Glutamatergic neuron (in vitro differentiated cells): ENCODE measurements around the gene FBXW12. TPM values are rescaled to one million over a fixed set of nuclear protein-coding genes. Genes with fewer than 3 reads are reported as not detected.

Experiments used
- DNase-seq: peaks from one replicate; pipeline ENCODE4 v3.0.0; 2022
- H3K27ac Mint-ChIP-seq: one replicate; pipeline ENCODE4 v1.8.0; 2020; ENCODE audit warnings: mild to moderate bottlenecking, mixed read lengths, inconsistent platforms; ENCODE audit not compliant: unreplicated experiment
- H3K27me3 Mint-ChIP-seq: one replicate; pipeline ENCODE4 v1.8.0; 2020; ENCODE audit warnings: mild to moderate bottlenecking, moderate library complexity, mixed read lengths, inconsistent platforms; ENCODE audit not compliant: unreplicated experiment
- H3K36me3 Mint-ChIP-seq: one replicate; pipeline ENCODE4 v1.8.0; 2020; ENCODE audit warnings: mild to moderate bottlenecking, mixed read lengths, inconsistent platforms; ENCODE audit not compliant: unreplicated experiment
- H3K4me1 Mint-ChIP-seq: one replicate; pipeline ENCODE4 v1.8.0; 2020; ENCODE audit warnings: mild to moderate bottlenecking, low read depth, mixed read lengths, inconsistent platforms; ENCODE audit not compliant: unreplicated experiment
- H3K4me3 Mint-ChIP-seq: one replicate; pipeline ENCODE4 v1.8.0; 2020; ENCODE audit warnings: mild to moderate bottlenecking, mixed read lengths, inconsistent platforms; ENCODE audit not compliant: unreplicated experiment
- H3K9me3 Mint-ChIP-seq: one replicate; pipeline ENCODE4 v1.8.0; 2020; ENCODE audit warnings: mild to moderate bottlenecking, moderate library complexity, mixed read lengths, inconsistent platforms; ENCODE audit not compliant: unreplicated experiment
- total RNA-seq: library from RNA; stranded (reverse); fragmentation: NEBNext Ultra II Directional; extraction: Animal tissue kit (Norgen Biotek cat#: 25700); gene quantifications from one replicate; pipeline ENCODE4 v1.2.1, GENCODE V29; 2021; ENCODE audit not compliant: unreplicated experiment
- TF ChIP-seq, protein P1 (sequence below): fragments of 200-600 bp; sonication (generic); IDR thresholded peaks from one replicate; pipeline ENCODE4 v1.5.0; 2021; ENCODE audit not compliant: partially characterized antibody, unreplicated experiment

The FBXW12 gene
- total RNA-seq, 1 donor from 2014 or later, result 0.66 TPM

DNA sequence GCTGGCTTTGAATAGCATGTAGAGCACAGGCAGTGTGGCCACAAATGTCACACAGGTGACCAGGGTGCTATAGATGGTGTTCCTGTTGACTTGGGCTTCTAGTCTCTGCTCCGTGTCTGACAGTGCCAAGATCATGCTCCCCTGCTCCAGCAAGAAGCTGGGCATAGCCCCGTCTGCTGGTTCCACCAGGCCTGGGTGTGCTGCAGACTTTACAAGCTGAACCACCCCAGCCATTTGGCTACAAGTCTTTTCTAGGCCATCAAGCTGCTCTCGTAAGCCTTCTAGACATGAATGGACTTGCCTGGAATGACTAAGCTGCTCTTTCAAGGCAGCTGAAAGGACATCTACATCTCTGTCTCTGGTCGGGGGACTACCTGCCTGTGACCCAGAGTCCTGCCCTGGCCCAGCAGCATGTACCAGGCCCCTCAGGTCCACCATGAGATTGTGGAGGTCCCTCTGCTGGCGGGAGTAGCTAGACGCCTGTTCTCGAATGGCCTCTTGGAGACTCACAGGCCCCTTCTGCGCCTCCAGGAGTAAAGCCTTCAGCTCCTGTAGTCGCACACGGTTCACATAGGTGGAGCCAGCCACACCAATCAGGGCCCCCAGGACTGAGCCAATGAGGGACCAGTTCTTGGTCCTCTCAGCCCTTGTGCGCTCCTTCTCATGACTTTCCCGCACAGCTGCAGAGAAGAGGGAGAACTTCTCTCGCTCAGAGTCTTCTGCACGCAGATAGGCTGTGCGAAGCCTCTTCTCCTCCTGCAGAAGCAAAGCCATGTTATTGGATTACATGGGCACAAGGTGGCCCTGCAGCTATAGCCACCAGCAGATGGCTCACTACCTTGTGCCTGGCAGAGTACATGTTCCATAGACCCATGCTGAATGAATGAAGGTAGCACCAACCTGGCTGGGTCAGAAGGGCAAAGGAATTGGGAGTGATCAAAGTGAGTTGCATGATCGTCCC lies 60.7 kb downstream of the FBXW12 start:
- Mint-ChIP-seq H3K36me3 (no peaks in the 10 kb centered on the region), H3K9me3 (peaks cover 9% of the 10 kb centered on the region), H3K27me3 (peaks cover 13% of the 10 kb centered on the region), H3K4me3 (no peak overlapping the region), H3K4me1 (peaks cover 3% of the 10 kb centered on the region), H3K27ac (no peak overlapping the region)
- TF ChIP-seq, protein P1, sequence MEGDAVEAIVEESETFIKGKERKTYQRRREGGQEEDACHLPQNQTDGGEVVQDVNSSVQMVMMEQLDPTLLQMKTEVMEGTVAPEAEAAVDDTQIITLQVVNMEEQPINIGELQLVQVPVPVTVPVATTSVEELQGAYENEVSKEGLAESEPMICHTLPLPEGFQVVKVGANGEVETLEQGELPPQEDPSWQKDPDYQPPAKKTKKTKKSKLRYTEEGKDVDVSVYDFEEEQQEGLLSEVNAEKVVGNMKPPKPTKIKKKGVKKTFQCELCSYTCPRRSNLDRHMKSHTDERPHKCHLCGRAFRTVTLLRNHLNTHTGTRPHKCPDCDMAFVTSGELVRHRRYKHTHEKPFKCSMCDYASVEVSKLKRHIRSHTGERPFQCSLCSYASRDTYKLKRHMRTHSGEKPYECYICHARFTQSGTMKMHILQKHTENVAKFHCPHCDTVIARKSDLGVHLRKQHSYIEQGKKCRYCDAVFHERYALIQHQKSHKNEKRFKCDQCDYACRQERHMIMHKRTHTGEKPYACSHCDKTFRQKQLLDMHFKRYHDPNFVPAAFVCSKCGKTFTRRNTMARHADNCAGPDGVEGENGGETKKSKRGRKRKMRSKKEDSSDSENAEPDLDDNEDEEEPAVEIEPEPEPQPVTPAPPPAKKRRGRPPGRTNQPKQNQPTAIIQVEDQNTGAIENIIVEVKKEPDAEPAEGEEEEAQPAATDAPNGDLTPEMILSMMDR, result no peak
- DNase-seq, result no peak

- no peaks in the 10 kb centered on the region for H3K4me1 Mint-ChIP-seq
- TF ChIP-seq, protein P1, result no peak
- no peak overlapping the region for H3K4me3 Mint-ChIP-seq
- no peak for DNase-seq
- no peaks in the 10 kb centered on the region for H3K36me3 Mint-ChIP-seq
- peaks cover 4% of the 10 kb centered on the region for H3K9me3 Mint-ChIP-seq
- H3K27ac Mint-ChIP-seq, result no peak overlapping the region
- H3K27me3 Mint-ChIP-seq, result peaks cover 11% of the 10 kb centered on the region
These were observed 61.6 kb downstream of the FBXW12 start for GRCh38 chr3:48433472-48434118.

DNA sequence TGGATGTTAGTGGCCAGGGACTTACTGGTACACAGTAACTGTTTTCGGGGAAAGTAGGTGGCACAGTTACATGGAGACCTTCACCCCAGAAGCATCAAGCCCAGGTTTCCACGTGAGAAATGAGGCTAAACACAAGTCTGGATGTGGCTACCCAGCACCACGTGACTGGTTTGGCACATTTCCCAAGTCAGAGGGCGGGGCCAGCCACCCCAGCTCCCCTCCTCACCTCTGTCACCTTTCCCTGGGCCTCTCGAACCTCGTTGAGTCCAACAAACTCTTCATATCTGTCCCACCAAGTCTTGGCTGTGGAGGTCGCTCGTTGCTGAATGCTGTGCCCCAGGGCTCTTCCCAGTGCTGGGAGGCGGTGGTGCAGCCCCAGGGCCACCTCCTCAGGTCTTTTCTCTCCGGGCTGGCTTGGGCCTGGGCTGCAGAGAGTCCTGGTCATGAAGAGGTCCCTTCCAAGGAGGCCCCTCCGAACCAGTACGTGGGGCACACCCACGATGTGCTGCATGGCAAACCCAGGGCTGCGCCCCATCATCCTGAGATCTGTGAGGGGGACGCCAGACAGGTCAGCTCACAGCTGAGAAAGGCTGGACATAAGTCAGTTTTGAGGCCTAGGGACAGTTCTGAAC lies 62.7 kb downstream of the FBXW12 start:
- peaks cover 5% of the 10 kb centered on the region for H3K9me3 Mint-ChIP-seq
- H3K27ac Mint-ChIP-seq, result no peak overlapping the region
- TF ChIP-seq, protein P1, result no peak
- H3K27me3 Mint-ChIP-seq, result peaks cover 11% of the 10 kb centered on the region
- no peak for DNase-seq
- H3K36me3 Mint-ChIP-seq, result no peaks in the 10 kb centered on the region
- no peak overlapping the region for H3K4me3 Mint-ChIP-seq
- H3K4me1 Mint-ChIP-seq, result peaks cover under 1% of the 10 kb centered on the region

GRCh38 chr3:48435223-48435595 lies 63.2 kb downstream of the FBXW12 start:
- peaks cover 7% of the 10 kb centered on the region for H3K27me3 Mint-ChIP-seq
- H3K4me3 Mint-ChIP-seq, result no peak overlapping the region
- H3K36me3 Mint-ChIP-seq, result no peaks in the 10 kb centered on the region
- no peak overlapping the region for H3K27ac Mint-ChIP-seq
- peaks cover 10% of the 10 kb centered on the region for H3K9me3 Mint-ChIP-seq
- TF ChIP-seq, protein P1, result no peak
- H3K4me1 Mint-ChIP-seq, result peaks cover 2% of the 10 kb centered on the region
- DNase-seq, result no peak
